Calu3 (cell line): Measurements from ENCODE around the gene TMEM234. TPM values are rescaled to one million over a fixed set of nuclear protein-coding genes. Genes with fewer than 3 reads are reported as not detected.
A peak's percentile ranks its signal among the peaks of the same experiment; 100 is the strongest.

Experiments used
- BruUV-seq: library from RNA; stranded (reverse); fragments of 400-500 nt; replicated peaks from 2 replicates; lab custom pipeline; 2021; lab: Mats Ljungman, UMichigan
- CTCF ChIA-PET: fragments of 300-600 bp; sonication (Branson Sonifier 250); formaldehyde crosslinking; loops from one replicate; lab custom pipeline; 2022; ENCODE audit warnings: antibody characterized with exemption; lab: Charles Lee
- DNase-seq: peaks from one replicate; pipeline ENCODE4 v3.0.0; 2022
- H3K27ac Mint-ChIP-seq: one replicate; pipeline ENCODE4 v1.8.0; 2022; ENCODE audit warnings: mixed read lengths; ENCODE audit not compliant: unreplicated experiment
- H3K27me3 Mint-ChIP-seq: one replicate; pipeline ENCODE4 v1.8.0; 2022; ENCODE audit warnings: mixed read lengths; ENCODE audit not compliant: unreplicated experiment
- H3K36me3 Mint-ChIP-seq: one replicate; pipeline ENCODE4 v1.8.0; 2022; ENCODE audit warnings: mild to moderate bottlenecking, moderate library complexity, mixed read lengths; ENCODE audit not compliant: insufficient read depth, unreplicated experiment
- H3K4me1 Mint-ChIP-seq: one replicate; pipeline ENCODE4 v1.8.0; 2022; ENCODE audit warnings: mild to moderate bottlenecking, low read depth, mixed read lengths; ENCODE audit not compliant: unreplicated experiment
- H3K4me3 Mint-ChIP-seq: one replicate; pipeline ENCODE4 v1.8.0; 2022; ENCODE audit warnings: mild to moderate bottlenecking, low read depth, moderate library complexity, mixed read lengths; ENCODE audit not compliant: unreplicated experiment
- H3K9me3 Mint-ChIP-seq: one replicate; pipeline ENCODE4 v1.8.0; 2022; ENCODE audit warnings: low read depth, mixed read lengths; ENCODE audit not compliant: unreplicated experiment
- CTCF ChIP-seq: fragments of 200-600 bp; IDR thresholded peaks from one replicate; pipeline ENCODE4 v1.8.0; 2022; ENCODE audit warnings: antibody characterized with exemption; ENCODE audit not compliant: unreplicated experiment
- intact Hi-C: fragments of 100-400 bp; cut with micrococcal nuclease; formaldehyde crosslinking; loops from one replicate; pipeline ENCODE4 v1.10.0; 2022; ENCODE audit not compliant: unreplicated experiment
- total RNA-seq: library from RNA; stranded (reverse); gene quantifications from 2 replicates; pipeline ENCODE4 v1.2.3, GENCODE V29; 2022

TMEM234 gene
- total RNA-seq, 1 experiment from 2014 or later: 35.5 TPM

DNA sequence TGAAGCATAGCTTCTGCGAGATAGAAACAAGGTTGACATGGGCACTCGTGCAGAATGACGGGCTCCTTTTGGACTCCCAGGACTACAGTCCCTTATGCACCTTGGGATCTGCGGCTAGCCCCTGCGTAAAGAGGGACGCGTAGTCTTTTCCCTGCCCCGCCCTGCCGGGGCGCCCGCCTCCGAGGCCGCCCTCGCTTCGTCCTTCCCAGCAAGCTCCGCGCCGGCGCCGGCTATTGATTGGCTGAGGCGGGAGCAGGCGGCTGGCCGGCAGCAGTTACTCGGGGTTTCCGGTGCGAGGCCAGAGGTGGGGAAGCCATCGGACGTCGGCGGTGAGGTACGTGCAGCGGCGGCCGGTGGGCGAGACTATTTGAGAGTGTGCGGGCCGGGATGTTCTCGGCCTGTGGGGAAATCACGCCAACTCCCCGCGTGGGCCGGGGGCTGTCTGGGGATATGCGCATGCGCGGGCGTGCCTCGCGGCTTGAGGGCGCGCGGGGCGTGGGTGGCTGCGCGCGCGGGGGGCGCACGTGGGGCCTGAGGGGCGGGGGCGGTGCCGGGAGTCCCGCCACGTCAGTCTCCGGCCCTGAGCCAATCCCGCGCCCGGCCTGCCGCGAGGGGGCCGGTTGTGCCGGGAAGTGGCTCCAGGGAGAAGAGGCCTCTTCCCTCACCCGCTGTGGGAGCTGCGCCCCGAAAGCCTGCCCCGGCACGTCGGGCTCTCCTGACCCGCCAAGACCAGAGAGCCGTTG, 42.5 kb downstream of the TMEM234 start, which contains the start of gene TXLNA:
TXLNA (plus strand) TSS at position 233 of the 743 bp plus-strand sequence. CDS start 671 bp downstream, outside the sequence.
- Mint-ChIP-seq H3K9me3 (no peaks in the 10 kb centered on the region), H3K27ac (peak within 1 kb of the TSS; percentile 96), H3K4me3 (peak within 1 kb of the TSS; percentile 95), H3K4me1 (peaks cover 23% of the 10 kb centered on the region), H3K36me3 (peaks cover 60% of the 10 kb centered on the region), H3K27me3 (no peaks in the 10 kb centered on the region)
- CTCF ChIA-PET: interaction anchor here (0.6 kb wide), 4 partner anchors 16 to 166 kb away, joined by 3 to 12 read pairs (median 4); partner anchors contain the start of gene KHDRBS1
- no peak for TF ChIP-seq CTCF
- DNase-seq: peak; percentile 93
- no TSS peak for BruUV-seq
- intact Hi-C loops: no loop called here

DNA sequence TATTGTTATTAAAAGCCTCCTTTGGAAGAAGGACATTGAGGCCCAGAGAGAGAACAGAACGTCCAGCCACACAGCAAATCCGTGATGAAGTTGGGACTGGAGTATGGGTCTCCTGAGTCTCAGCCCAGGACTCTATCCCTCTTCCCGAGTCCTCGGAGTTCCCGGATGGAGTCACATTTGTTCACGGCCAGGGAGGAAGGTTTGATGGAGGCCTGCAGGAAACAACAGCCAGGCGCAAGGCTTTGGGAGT, 43.0 kb downstream of the TMEM234 start:
- Mint-ChIP-seq H3K36me3 (peaks cover 56% of the 10 kb centered on the region), H3K9me3 (no peaks in the 10 kb centered on the region), H3K27ac (peak overlapping the region; percentile 96), H3K4me1 (peaks cover 19% of the 10 kb centered on the region), H3K4me3 (peak overlapping the region; percentile 95), H3K27me3 (no peaks in the 10 kb centered on the region)
- CTCF ChIA-PET: interaction anchor here (0.6 kb wide), 1 partner anchor 166 kb away, joined by 3 read pairs; the partner anchor contains the start of gene KHDRBS1
- intact Hi-C loops: no loop called here
- TF ChIP-seq CTCF: no peak
- BruUV-seq: no TSS peak
- no peak for DNase-seq

- DNase-seq: no peak
- no TSS peak for BruUV-seq
- intact Hi-C loops: no loop called here
- H3K4me1 Mint-ChIP-seq: peaks cover 19% of the 10 kb centered on the region
- H3K9me3 Mint-ChIP-seq: no peaks in the 10 kb centered on the region
- H3K4me3 Mint-ChIP-seq: peak overlapping the region; percentile 95
- CTCF ChIA-PET: interaction anchor here (0.6 kb wide), 1 partner anchor 165 kb away, joined by 3 read pairs; the partner anchor contains the start of gene KHDRBS1
- peaks cover 50% of the 10 kb centered on the region for H3K36me3 Mint-ChIP-seq
- no peaks in the 10 kb centered on the region for H3K27me3 Mint-ChIP-seq
- no peak for TF ChIP-seq CTCF
- H3K27ac Mint-ChIP-seq: peak overlapping the region; percentile 96
Observed at GRCh38 chr1:32178380-32179192, 43.6 kb downstream of the TMEM234 start.

- H3K4me3 Mint-ChIP-seq: no peak overlapping the region
Observed at GRCh38 chr1:32172621-32173245, 49.4 kb downstream of the TMEM234 start.

More at GRCh38 chr1:32172621-32173245, 49.4 kb downstream of the TMEM234 start:
- CTCF ChIA-PET: interaction anchor here (0.6 kb wide), 2 partner anchors 14 to 272 kb away, joined by 4 read pairs; no protein-coding TSS in a partner anchor
- no peak overlapping the region for H3K27ac Mint-ChIP-seq
- H3K4me1 Mint-ChIP-seq: peaks cover 7% of the 10 kb centered on the region
- intact Hi-C loops: no loop called here
- TF ChIP-seq CTCF: no peak
- H3K27me3 Mint-ChIP-seq: no peaks in the 10 kb centered on the region
- DNase-seq: no peak
- H3K36me3 Mint-ChIP-seq: peaks cover 49% of the 10 kb centered on the region
- no TSS peak for BruUV-seq
- no peaks in the 10 kb centered on the region for H3K9me3 Mint-ChIP-seq
